ENCODE measurements around the gene TMSB15C. TPM values are rescaled to one million over a fixed set of nuclear protein-coding genes. Genes with fewer than 3 reads are reported as not detected.

TMSB15C gene
- total and polyA plus RNA-seq, 10 of the 15 experiments (the other 5 are each of a cell fraction or from before 2014, with no cell fraction given): 0.69 to 10.1 (median 5.3) TPM

GRCh38 chrX:104041003-104041402 is 35.0 kb downstream of the TMSB15C start (continued):
- TF ChIP-seq MEF2B (IDR thresholded peaks at IDR 0.05; ENCODE audit: partially characterized antibody, poor library complexity, severe bottlenecking) (no peak), POLR2AphosphoS2 (IDR thresholded peaks at IDR 0.05; ENCODE audit: low read depth, low read length) (no peak), BHLHE40 (IDR thresholded peaks at IDR 0.05; ENCODE audit: borderline replicate concordance in 1 of 2, low read depth in 2 of 2, low read length in 1 of 2) (no peak), STAT3 (IDR thresholded peaks at IDR 0.05; ENCODE audit: low read depth, low read length) (no peak), NR2C1 (IDR thresholded peaks at IDR 0.05) (no peak), SUPT20H (IDR thresholded peaks at IDR 0.05; ENCODE audit: borderline replicate concordance, control insufficient read depth, low read depth, low read length) (no peak), NFIC (IDR thresholded peaks at IDR 0.05; ENCODE audit: low read depth, low read length) (no peak), SMC3 (IDR thresholded peaks at IDR 0.05; ENCODE audit: borderline replicate concordance, low read length) (no peak), MYB (IDR thresholded peaks at IDR 0.05; ENCODE audit: borderline replicate concordance, low read depth, low read length) (no peak), KDM1A (IDR thresholded peaks at IDR 0.05; ENCODE audit: borderline replicate concordance) (no peak), ATF3 (IDR thresholded peaks at IDR 0.05; ENCODE audit: borderline replicate concordance, extremely low read depth, low read depth, low read length) (no peak), BRCA1 (IDR thresholded peaks at IDR 0.05; ENCODE audit: low read depth, low read length) (no peak)

- intact Hi-C loops (cut with micrococcal nuclease; ENCODE audit: unreplicated experiment): no loop called here
- ChIA-PET POLR2A (no interaction called here), CTCF (no interaction called here), SMC1A (ENCODE audit: uncharacterized antibody, unreplicated experiment) (no interaction called here), RAD21 (ENCODE audit: unreplicated experiment) (no interaction called here)
- Histone ChIP-seq H3K4me2 (ENCODE audit: control insufficient read depth, insufficient read depth) (no peak within 1 kb of the TSS), H3K4me3 (no peak within 1 kb of the TSS), H3K9ac (ENCODE audit: control insufficient read depth, insufficient read depth, low read length) (no peak within 1 kb of the TSS), H4K20me1 (ENCODE audit: control insufficient read depth, insufficient read depth) (no peaks in the 10 kb centered on the region), H2AFZ (ENCODE audit: control insufficient read depth, low read depth, low read length) (no peak within 1 kb of the TSS), H3K27me3 (replicated peaks in 1 of 2; ENCODE audit: control insufficient read depth in 2 of 2, insufficient read depth in 2 of 2, low read length in 1 of 2) (no peaks in the 10 kb centered on the region), H3K4me1 (ENCODE audit: control insufficient read depth, insufficient read depth, low read length) (no peaks in the 10 kb centered on the region), H3K9me3 (replicated peaks; ENCODE audit: control insufficient read depth, insufficient read depth, low read length) (no peaks in the 10 kb centered on the region), H3K79me2 (ENCODE audit: control insufficient read depth, insufficient read depth, low read length) (no peaks in the 10 kb centered on the region), H3K27ac (ENCODE audit: control insufficient read depth, insufficient read depth) (no peak within 1 kb of the TSS), H3K36me3 (ENCODE audit: control insufficient read depth in 2 of 2, insufficient read depth in 2 of 2, low read length in 1 of 2) (no peaks in the 10 kb centered on the region)
- 63% methylated on average over 39 of the region's 39 CpGs for WGBS (ENCODE audit: insufficient coverage, insufficient replicate concordance, low lambda C conversion rate, missing lambda C conversion rate)
- ATAC-seq (no peak), DNase-seq (ENCODE audit: low read depth, low spot score) (no peak), FAIRE-seq (no peak)
- no TSS peak for BruUV-seq (replicated peaks)
- in situ Hi-C loops (cut with MboI): no loop called here
- TF ChIP-seq EP300 (IDR thresholded peaks at IDR 0.05; ENCODE audit: borderline replicate concordance in 1 of 2, control insufficient read depth in 1 of 2, low read depth in 2 of 2, low read length in 2 of 2): no peak
- no peak for TF ChIP-seq ZBTB11 (CRISPR knock-in tag; IDR thresholded peaks at IDR 0.05)
- TF ChIP-seq ZNF217 (IDR thresholded peaks at IDR 0.05): no peak
- TF ChIP-seq MTA2 (IDR thresholded peaks at IDR 0.05; ENCODE audit: low read depth): no peak
- TF ChIP-seq USF1 (IDR thresholded peaks at IDR 0.05; ENCODE audit: borderline replicate concordance, extremely low read length, insufficient read depth, low read depth, low read length): no peak
- TF ChIP-seq HDAC2 (IDR thresholded peaks at IDR 0.05): no peak
Observed at GRCh38 chrX:104039689-104040505, 36.1 kb downstream of the TMSB15C start, which contains the start of gene H2BW2. H2BW2 (plus strand) TSS chrX:104039956; CDS start chrX:104039995, 39 bp downstream.
